ENCODE results near the gene GP1BB. TPM values are rescaled to one million over a fixed set of nuclear protein-coding genes. Genes with fewer than 3 reads are reported as not detected.

The GP1BB gene
- total RNA-seq, 1 donor from 2014 or later: 0.95 TPM

GRCh38 chr22:19689408-19689807 lies 33.9 kb upstream of the GP1BB start:
- Mint-ChIP-seq H3K27ac (ENCODE audit: unreplicated experiment) (no peak overlapping the region), H3K4me1 (ENCODE audit: low read depth, unreplicated experiment) (peaks cover 4% of the 10 kb centered on the region), H3K4me3 (ENCODE audit: unreplicated experiment) (no peak overlapping the region), H3K36me3 (ENCODE audit: low read depth, unreplicated experiment) (no peaks in the 10 kb centered on the region), H3K9me3 (ENCODE audit: unreplicated experiment) (no peaks in the 10 kb centered on the region), H3K27me3 (ENCODE audit: low read depth, unreplicated experiment) (peaks cover 19% of the 10 kb centered on the region)
- Histone ChIP-seq H3K27ac (ENCODE audit: low read depth, low read length) (no peak overlapping the region), H3K4me1 (ENCODE audit: insufficient read depth, low read length) (peaks cover 9% of the 10 kb centered on the region), H3K4me3 (ENCODE audit: insufficient read depth, low read depth, low read length) (no peak overlapping the region), H3K36me3 (ENCODE audit: insufficient read depth, low read length) (no peaks in the 10 kb centered on the region), H4K20me1 (ENCODE audit: insufficient read depth, low read length) (no peaks in the 10 kb centered on the region), H2AFZ (ENCODE audit: low read depth, low read length) (no peak overlapping the region), H3K79me2 (ENCODE audit: insufficient read depth, low read length) (no peaks in the 10 kb centered on the region), H3K9me3 (ENCODE audit: insufficient read depth, low read depth, low read length) (no peaks in the 10 kb centered on the region), H3K9ac (ENCODE audit: low read length) (no peak overlapping the region), H3K27me3 (ENCODE audit: insufficient read depth, low read length) (peaks cover 5% of the 10 kb centered on the region), H3K4me2 (ENCODE audit: low read length) (no peak overlapping the region)
- TF ChIP-seq EZH2 (IDR thresholded peaks at IDR 0.05; ENCODE audit: insufficient read depth, low read length): no peak
- no peak for TF ChIP-seq CTCF (IDR thresholded peaks at IDR 0.05; ENCODE audit: insufficient read depth, low read depth, low read length)
- FAIRE-seq (no peak), DNase-seq (ENCODE audit: low read depth) (peak; percentile 20)

GRCh38 chr22:19691007-19691720 lies 32.2 kb upstream of the GP1BB start:
- no peak overlapping the region for H3K27ac ChIP-seq (ENCODE audit: low read depth, low read length)
- H3K9me3 ChIP-seq (ENCODE audit: insufficient read depth, low read depth, low read length): no peaks in the 10 kb centered on the region
- H3K4me1 Mint-ChIP-seq (ENCODE audit: low read depth, unreplicated experiment): peaks cover 4% of the 10 kb centered on the region
- peak overlapping the region; percentile 44 for H3K4me3 ChIP-seq (ENCODE audit: insufficient read depth, low read depth, low read length)
- H3K4me2 ChIP-seq (ENCODE audit: low read length): peak overlapping the region; percentile 78
- TF ChIP-seq CTCF (IDR thresholded peaks at IDR 0.05; ENCODE audit: insufficient read depth, low read depth, low read length) (no peak), EZH2 (IDR thresholded peaks at IDR 0.05; ENCODE audit: insufficient read depth, low read length) (no peak)
- peaks cover 21% of the 10 kb centered on the region for H3K27me3 Mint-ChIP-seq (ENCODE audit: low read depth, unreplicated experiment)
- H3K27me3 ChIP-seq (ENCODE audit: insufficient read depth, low read length): peaks cover 5% of the 10 kb centered on the region
- peaks cover 9% of the 10 kb centered on the region for H3K4me1 ChIP-seq (ENCODE audit: insufficient read depth, low read length)
- no peaks in the 10 kb centered on the region for H3K79me2 ChIP-seq (ENCODE audit: insufficient read depth, low read length)
- no peaks in the 10 kb centered on the region for H3K36me3 Mint-ChIP-seq (ENCODE audit: low read depth, unreplicated experiment)
- peak overlapping the region; percentile 34 for H3K9ac ChIP-seq (ENCODE audit: low read length)
- peaks cover under 1% of the 10 kb centered on the region for H3K9me3 Mint-ChIP-seq (ENCODE audit: unreplicated experiment)
- H3K4me3 Mint-ChIP-seq (ENCODE audit: unreplicated experiment): no peak overlapping the region
- H3K27ac Mint-ChIP-seq (ENCODE audit: unreplicated experiment): no peak overlapping the region
- H2AFZ ChIP-seq (ENCODE audit: low read depth, low read length): peak overlapping the region; percentile 80
- no peak for FAIRE-seq
- no peaks in the 10 kb centered on the region for H4K20me1 ChIP-seq (ENCODE audit: insufficient read depth, low read length)
- no peak for DNase-seq (ENCODE audit: low read depth)
- H3K36me3 ChIP-seq (ENCODE audit: insufficient read depth, low read length): no peaks in the 10 kb centered on the region

GRCh38 chr22:19691721-19692341 lies 31.5 kb upstream of the GP1BB start:
- peak overlapping the region; percentile 34 for H3K9ac ChIP-seq (ENCODE audit: low read length)
- peaks cover 5% of the 10 kb centered on the region for H3K27me3 ChIP-seq (ENCODE audit: insufficient read depth, low read length)
- H3K9me3 ChIP-seq (ENCODE audit: insufficient read depth, low read depth, low read length): no peaks in the 10 kb centered on the region
- no peaks in the 10 kb centered on the region for H3K79me2 ChIP-seq (ENCODE audit: insufficient read depth, low read length)
- TF ChIP-seq CTCF (IDR thresholded peaks at IDR 0.05; ENCODE audit: insufficient read depth, low read depth, low read length) (no peak), EZH2 (IDR thresholded peaks at IDR 0.05; ENCODE audit: insufficient read depth, low read length) (no peak)
- H3K27ac Mint-ChIP-seq (ENCODE audit: unreplicated experiment): peak overlapping the region; percentile 58
- H3K4me1 Mint-ChIP-seq (ENCODE audit: low read depth, unreplicated experiment): peaks cover 4% of the 10 kb centered on the region
- H3K27ac ChIP-seq (ENCODE audit: low read depth, low read length): no peak overlapping the region
- no peaks in the 10 kb centered on the region for H4K20me1 ChIP-seq (ENCODE audit: insufficient read depth, low read length)
- peak overlapping the region; percentile 78 for H3K4me2 ChIP-seq (ENCODE audit: low read length)
- DNase-seq (ENCODE audit: low read depth): peak; percentile 67
- H3K4me3 ChIP-seq (ENCODE audit: insufficient read depth, low read depth, low read length): peak overlapping the region; percentile 44
- H3K4me1 ChIP-seq (ENCODE audit: insufficient read depth, low read length): peaks cover 9% of the 10 kb centered on the region
- peak overlapping the region; percentile 80 for H2AFZ ChIP-seq (ENCODE audit: low read depth, low read length)
- H3K4me3 Mint-ChIP-seq (ENCODE audit: unreplicated experiment): no peak overlapping the region
- H3K27me3 Mint-ChIP-seq (ENCODE audit: low read depth, unreplicated experiment): peaks cover 17% of the 10 kb centered on the region
- no peak for FAIRE-seq
- H3K9me3 Mint-ChIP-seq (ENCODE audit: unreplicated experiment): peaks cover 4% of the 10 kb centered on the region
- H3K36me3 Mint-ChIP-seq (ENCODE audit: low read depth, unreplicated experiment): no peaks in the 10 kb centered on the region
- no peaks in the 10 kb centered on the region for H3K36me3 ChIP-seq (ENCODE audit: insufficient read depth, low read length)

All from astrocyte (in vitro differentiated cells and primary cell).